Heart right ventricle (tissue), 16 donors: Measurements from ENCODE around the gene LMAN1L. TPM values are rescaled to one million over a fixed set of nuclear protein-coding genes. Genes with fewer than 3 reads are reported as not detected.

Experiments
- ATAC-seq, 8 donors: fragments of 200-7000 bp; cut with Tn5 transposase; one replicate each; pipeline ENCODE4 v1.9.1; 2020; ENCODE audit warnings: mild to moderate bottlenecking in 8 of 8, moderate library complexity in 8 of 8, moderate number of reproducible peaks in 1 of 8
- DNase-seq, 2 donors: peaks; one replicate each; pipeline ENCODE4 v3.0.0-alpha.2; 2020
- H3K27ac ChIP-seq, 10 donors: fragments of 200-600 bp; sonication (generic) in 2 of 10; one replicate each; pipeline versions ENCODE4 v1.5.0 to v1.8.0; 2020 to 2022; ENCODE audit warnings: mild to moderate bottlenecking in 3 of 10
- H3K27me3 ChIP-seq, 7 donors: fragments of 200-600 bp; one replicate each; pipeline ENCODE4 v1.8.0; 2021 to 2022; ENCODE audit warnings: mild to moderate bottlenecking in 2 of 7
- H3K36me3 ChIP-seq, 9 donors: fragments of 200-600 bp; sonication (generic) in 1 of 9; one replicate each; pipeline versions ENCODE4 v1.5.0 to v1.8.0; 2020 to 2022; ENCODE audit warnings: mild to moderate bottlenecking in 2 of 9
- H3K4me1 ChIP-seq, 9 donors: fragments of 200-600 bp; sonication (generic) in 1 of 9; one replicate each; pipeline versions ENCODE4 v1.5.0 to v1.8.0; 2020 to 2022; ENCODE audit warnings: mild to moderate bottlenecking in 4 of 9
- H3K4me3 ChIP-seq, 10 donors: fragments of 200-600 bp; sonication (generic) in 2 of 10; one replicate each; pipeline versions ENCODE4 v1.5.0 to v1.8.0; 2020 to 2022; ENCODE audit warnings: mild to moderate bottlenecking in 7 of 10, moderate library complexity in 2 of 10
- H3K9me3 ChIP-seq, 11 donors: fragments of 200-600 bp in 10 of 11; sonication (generic) in 2 of 11; one replicate each; pipeline versions ENCODE4 v1.5.0 to v1.8.0; 2013 to 2022; ENCODE audit warnings: mild to moderate bottlenecking in 2 of 11, control low read depth in 1 of 11, moderate library complexity in 1 of 11
- WGBS, 2 donors: extraction: QIAGEN DNeasy Blood & Tissue Kit; methylation state at CpG; one replicate each; pipeline ENCODE4 v1.1.7; 2013; ENCODE audit warnings: inconsistent platforms in 1 of 2; 5-methylcytosine and 5-hydroxymethylcytosine counted together
- intact Hi-C, 10 donors: fragments of 100-400 bp; cut with DNase I; formaldehyde crosslinking; loops; one replicate each; pipeline versions ENCODE4 v1.11.1 to v1.14.2; 2022
- polyA plus RNA-seq, 2 donors: library from polyadenylated mRNA; stranded (reverse); fragments of 200-250 nt; gene quantifications; one replicate each; pipeline ENCODE4 v1.2.3, GENCODE V29; 2013
- total RNA-seq, 10 donors: library from RNA; stranded (reverse); fragmentation: NEBNext Ultra II Directional in 3 of 10; extraction: Animal tissue kit (Norgen Biotek cat#: 25700) in 3 of 10; gene quantifications; one replicate each; pipeline versions ENCODE4 v1.2.1 to v1.2.4, GENCODE V29; 2021 to 2023
- TF ChIP-seq, protein P1 (sequence below), 9 donors: fragments of 200-600 bp; sonication (generic) in 2 of 9; IDR thresholded peaks; one replicate each; pipeline versions ENCODE4 v1.5.0 to v1.8.0; 2021 to 2022; ENCODE audit warnings: antibody characterized with exemption in 9 of 9, mild to moderate bottlenecking in 5 of 9, moderate library complexity in 1 of 9
- donor health status: Arrhythmogenic right ventricular cardiomyopathy.
- donor health status: ischemic (EF 13 %, LVEDD 7.1; RV severe dilation, severe dysfunction).
- donor health status: healthy with polysubstance abuse.
- donor health status: DM: no; HTN: yes; CAD: no.
- donor health status: DM: no; HTN: no; CAD: no.
- donor health status: ischemic (EF 25% LVEDD 6.9; RV normal size, moderate dysfunction).
- donor health status: ischemic (EF 25% LVEDD 5.7; RV mildly dilated, moderate dysfunction).
- donor health status: healthy.
- donor health status: DM: yes; HTN: yes; CAD: no.
- donor health status: Ischemic cardiomyopathy.
- donor health status: ischemic (EF 35%, LVEDD 5.7; RV mildly dilated, moderate dysfunction).
- donor health status: nonischemic (EF 11% LVEDD 7.7; RV severe dilation, severe dysfunction).
- donor health status: DM: yes; HTN: yes; CAD: no.
- donor health status: PGD.
- donor health status: ischemic (EF 29% LVEDD 5.4; RV normal size, mild dysfunction).
- donor health status: nonischemic (EF 23%, LVEDD 6.1; RV moderate dilation, normal function).

The LMAN1L gene
- total and polyA plus RNA-seq, 12 donors, result 0.03 to 47.4 (median 9.0) TPM

DNA sequence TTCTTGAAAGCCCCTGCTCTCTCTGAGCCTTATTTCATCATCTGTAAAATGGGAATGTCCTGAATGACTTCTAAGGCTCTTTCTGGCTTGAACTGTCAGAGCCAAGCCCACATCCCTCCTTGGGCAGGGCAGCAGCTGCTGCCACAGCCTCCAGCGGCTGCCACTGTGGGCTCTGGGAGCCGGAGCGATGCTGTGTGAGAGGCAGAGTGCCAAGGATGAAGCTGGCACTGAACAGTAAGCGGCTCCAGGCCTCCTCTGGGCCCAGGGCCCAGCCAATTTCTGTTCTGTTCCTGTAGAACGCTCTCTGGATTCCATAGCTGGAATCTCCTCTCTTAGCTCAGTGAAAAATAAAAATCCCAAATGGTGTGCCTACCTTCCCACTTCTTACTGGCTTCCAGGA is 18.2 kb downstream of the LMAN1L start:
- Histone ChIP-seq H3K27me3 (peaks cover 0 to 29% (median 25%) of the 10 kb centered on the region in 7 donors), H3K4me3 (no peak overlapping the region), H3K36me3 (peaks cover 0 to 6% (median 0%) of the 10 kb centered on the region in 9 donors), H3K9me3 (no peaks in the 10 kb centered on the region), H3K4me1 (peaks cover 0 to 23% (median 8%) of the 10 kb centered on the region in 9 donors), H3K27ac (peak overlapping the region in 8 of 10 donors; percentile 23 to 71 (median 54))
- TF ChIP-seq, protein P1, sequence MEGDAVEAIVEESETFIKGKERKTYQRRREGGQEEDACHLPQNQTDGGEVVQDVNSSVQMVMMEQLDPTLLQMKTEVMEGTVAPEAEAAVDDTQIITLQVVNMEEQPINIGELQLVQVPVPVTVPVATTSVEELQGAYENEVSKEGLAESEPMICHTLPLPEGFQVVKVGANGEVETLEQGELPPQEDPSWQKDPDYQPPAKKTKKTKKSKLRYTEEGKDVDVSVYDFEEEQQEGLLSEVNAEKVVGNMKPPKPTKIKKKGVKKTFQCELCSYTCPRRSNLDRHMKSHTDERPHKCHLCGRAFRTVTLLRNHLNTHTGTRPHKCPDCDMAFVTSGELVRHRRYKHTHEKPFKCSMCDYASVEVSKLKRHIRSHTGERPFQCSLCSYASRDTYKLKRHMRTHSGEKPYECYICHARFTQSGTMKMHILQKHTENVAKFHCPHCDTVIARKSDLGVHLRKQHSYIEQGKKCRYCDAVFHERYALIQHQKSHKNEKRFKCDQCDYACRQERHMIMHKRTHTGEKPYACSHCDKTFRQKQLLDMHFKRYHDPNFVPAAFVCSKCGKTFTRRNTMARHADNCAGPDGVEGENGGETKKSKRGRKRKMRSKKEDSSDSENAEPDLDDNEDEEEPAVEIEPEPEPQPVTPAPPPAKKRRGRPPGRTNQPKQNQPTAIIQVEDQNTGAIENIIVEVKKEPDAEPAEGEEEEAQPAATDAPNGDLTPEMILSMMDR (IDR thresholded peaks at IDR 0.05), result no peak
- 41 to 64% methylated on average over 5 of the region's 5 CpGs for WGBS, 2 donors
- intact Hi-C loops, result loop anchor here in 2 of 10 donors (5.0 to 10.0 kb wide), 2 partner anchors 56 to 59 kb away; no protein-coding TSS in a partner anchor
- DNase-seq (peak; percentile 52 to 59), ATAC-seq (peak; percentile 50 to 88 (median 76))

DNA sequence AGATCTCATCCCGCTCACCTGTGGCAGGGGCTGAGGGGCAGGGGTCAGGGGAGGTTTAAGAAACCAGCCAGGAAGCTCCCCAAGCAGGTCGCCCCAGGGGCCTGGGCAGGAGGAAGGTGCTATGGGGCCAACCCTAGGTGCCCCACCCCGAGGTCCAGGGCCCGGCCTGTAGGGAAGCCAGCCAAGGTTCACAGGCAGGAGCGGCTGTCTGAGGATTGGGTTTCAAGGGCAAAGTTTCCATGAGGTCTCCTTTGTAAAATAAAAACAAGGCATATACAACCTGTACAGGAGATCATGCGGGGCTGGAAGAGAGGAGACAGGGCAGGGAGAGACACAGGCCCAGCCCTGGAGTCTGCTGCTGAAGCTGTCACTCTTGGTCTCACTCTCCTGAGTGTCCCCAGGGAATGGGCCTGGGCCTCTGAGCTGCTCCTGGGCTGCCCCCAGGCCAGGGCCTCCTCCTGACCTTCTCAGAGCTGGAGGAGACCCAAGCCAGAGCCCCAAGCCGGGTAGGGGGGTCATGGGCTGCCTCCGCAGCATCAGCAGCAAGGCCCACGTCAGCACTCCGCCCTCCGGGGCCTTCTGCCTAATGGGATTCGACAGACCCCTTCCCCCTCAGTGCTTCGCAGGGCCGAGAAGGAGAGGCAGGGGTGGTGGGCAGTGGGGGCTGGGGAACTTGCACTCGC is 19.3 kb downstream of the LMAN1L start:
- DNase-seq (no peak), ATAC-seq (peak in 2 of 8 donors; percentile 8 to 22)
- Histone ChIP-seq H3K27ac (peak overlapping the region in 7 of 10 donors; percentile 23 to 71 (median 46)), H3K27me3 (peaks cover 0 to 22% (median 18%) of the 10 kb centered on the region in 7 donors), H3K4me1 (peaks cover 0 to 20% (median 8%) of the 10 kb centered on the region in 9 donors), H3K36me3 (peaks cover 0 to 17% (median 0%) of the 10 kb centered on the region in 9 donors), H3K9me3 (no peaks in the 10 kb centered on the region), H3K4me3 (no peak overlapping the region)
- WGBS, 2 donors, result 62 to 63% methylated on average over 15 of the region's 15 CpGs
- intact Hi-C loops, result loop anchor here in 2 of 10 donors (5.0 to 10.0 kb wide), 2 partner anchors 57 to 60 kb away; no protein-coding TSS in a partner anchor
- TF ChIP-seq, protein P1 (IDR thresholded peaks at IDR 0.05), result no peak

DNA sequence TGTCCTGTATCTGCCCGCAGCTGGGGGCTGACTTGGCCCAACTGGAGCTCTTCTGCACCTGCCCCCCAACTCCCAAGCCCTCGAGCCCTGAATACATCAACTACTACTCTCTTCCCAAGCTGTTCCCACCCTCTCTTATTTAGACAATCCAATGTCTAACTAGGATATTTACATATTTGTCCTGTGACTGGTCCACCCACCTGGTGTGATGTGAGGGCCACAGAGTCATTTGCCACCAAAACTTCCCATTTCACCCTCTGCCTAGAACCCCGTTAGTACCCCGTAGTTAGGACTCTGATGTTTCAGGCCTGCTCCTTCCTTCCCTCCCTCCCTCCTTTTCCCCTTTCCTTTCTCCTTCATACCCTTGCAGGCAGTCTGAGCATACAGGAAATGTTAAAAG is 20.2 kb downstream of the LMAN1L start:
- intact Hi-C loops, result loop anchor here in 2 of 10 donors (5.0 to 10.0 kb wide), 2 partner anchors 58 to 61 kb away; no protein-coding TSS in a partner anchor
- Histone ChIP-seq H3K4me1 (peaks cover 0 to 20% (median 8%) of the 10 kb centered on the region in 9 donors), H3K27ac (no peak overlapping the region), H3K4me3 (no peak overlapping the region), H3K9me3 (no peaks in the 10 kb centered on the region), H3K36me3 (peaks cover 0 to 23% (median 0%) of the 10 kb centered on the region in 9 donors), H3K27me3 (peaks cover 0 to 13% (median 10%) of the 10 kb centered on the region in 7 donors)
- TF ChIP-seq, protein P1 (IDR thresholded peaks at IDR 0.05), result no peak
- DNase-seq (no peak), ATAC-seq (no peak)
- WGBS, 2 donors, result 73% methylated on average over 4 of the region's 4 CpGs

DNA sequence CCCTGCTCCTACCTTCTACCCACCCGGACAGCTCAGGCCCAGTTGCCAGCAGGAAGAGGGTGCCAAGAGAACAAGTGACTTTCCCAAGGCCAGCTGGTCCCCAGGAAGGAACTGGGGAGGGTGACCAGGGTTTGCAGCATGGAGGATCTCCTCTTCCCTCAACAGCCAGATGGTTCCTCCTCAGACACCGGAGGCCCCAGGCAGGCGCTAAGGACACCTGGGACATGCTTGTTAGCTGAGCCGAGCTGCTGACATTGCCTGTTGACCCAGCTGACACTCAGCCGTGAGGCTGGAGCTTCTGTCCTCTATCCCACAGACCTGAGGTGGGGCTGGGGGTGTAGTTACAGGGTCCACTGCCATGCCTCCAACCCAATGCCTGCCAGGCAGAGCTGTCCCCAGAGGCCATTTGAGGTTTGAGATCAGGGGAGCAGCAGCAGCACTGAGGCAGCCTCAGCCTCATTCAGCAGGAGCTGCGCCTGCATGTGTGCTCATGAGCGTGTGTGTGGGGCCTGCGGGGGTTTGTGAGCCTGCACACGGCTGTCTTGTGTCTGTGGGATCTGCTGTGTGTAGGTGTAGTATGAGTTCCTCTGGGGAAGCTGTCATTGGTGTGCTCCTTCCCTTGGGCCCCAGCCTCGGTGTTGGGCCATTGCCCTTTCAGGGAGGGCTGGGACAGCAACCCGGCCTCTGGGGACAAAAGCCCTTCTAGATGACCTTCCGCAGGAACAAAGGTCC is 20.9 kb downstream of the LMAN1L start:
- ATAC-seq (no peak), DNase-seq (no peak)
- H3K27me3 ChIP-seq, result peaks cover 0 to 6% (median 3%) of the 10 kb centered on the region in 7 donors
- H3K27ac ChIP-seq, result no peak overlapping the region
- H3K4me3 ChIP-seq, result no peak overlapping the region
- TF ChIP-seq, protein P1 (IDR thresholded peaks at IDR 0.05), result no peak
- intact Hi-C loops, result loop anchor here in 3 of 10 donors (2.0 to 10.0 kb wide), 3 partner anchors 53 to 61 kb away; no protein-coding TSS in a partner anchor
- H3K36me3 ChIP-seq, result peaks cover 0 to 30% (median 5%) of the 10 kb centered on the region in 9 donors
- H3K4me1 ChIP-seq, result peaks cover 0 to 20% (median 8%) of the 10 kb centered on the region in 9 donors
- 73 to 81% methylated on average over 12 of the region's 12 CpGs for WGBS, 2 donors
- H3K9me3 ChIP-seq, result no peaks in the 10 kb centered on the region
